MCF 10A (cell line): Measurements from ENCODE around the gene LMAN2L. TPM values are rescaled to one million over a fixed set of nuclear protein-coding genes. Genes with fewer than 3 reads are reported as not detected.

Experiments used
- BruUV-seq: library from RNA; stranded (reverse); fragments of 400-500 nt; replicated peaks from 2 replicates; lab custom pipeline; 2021; lab: Mats Ljungman, UMichigan
- CTCF ChIA-PET: fragments of 300-600 bp; sonication (Branson Sonifier 250); formaldehyde crosslinking; extraction: SDS; loops from one replicate; lab custom pipeline; 2021; ENCODE audit warnings: antibody characterized with exemption, inconsistent platforms; lab: Yijun Ruan, JAX
- POLR2A ChIA-PET: fragments of 300-600, 350-650 bp; sonication (Branson Sonifier 250); formaldehyde crosslinking; extraction: SDS; loops from one replicate; lab custom pipeline; 2020; ENCODE audit warnings: antibody characterized with exemption, inconsistent platforms; lab: Yijun Ruan, JAX
- DNase-seq: peaks from one replicate; pipeline ENCODE4 v3.0.0-alpha.2; 2018; ENCODE audit not compliant: unreplicated experiment
- H3K27ac Mint-ChIP-seq: one replicate; pipeline ENCODE4 v1.8.0; 2022; ENCODE audit warnings: mild to moderate bottlenecking, low read depth, mixed read lengths; ENCODE audit not compliant: unreplicated experiment
- H3K27me3 Mint-ChIP-seq: one replicate; pipeline ENCODE4 v1.8.0; 2022; ENCODE audit warnings: mixed read lengths; ENCODE audit not compliant: insufficient read depth, unreplicated experiment
- H3K36me3 Mint-ChIP-seq: one replicate; pipeline ENCODE4 v1.8.0; 2022; ENCODE audit warnings: mild to moderate bottlenecking, moderate library complexity, mixed read lengths; ENCODE audit not compliant: insufficient read depth, unreplicated experiment
- H3K4me1 Mint-ChIP-seq: one replicate; pipeline ENCODE4 v1.8.0; 2022; ENCODE audit warnings: mixed read lengths; ENCODE audit not compliant: insufficient read depth, unreplicated experiment
- H3K4me3 Mint-ChIP-seq: one replicate; pipeline ENCODE4 v1.8.0; 2022; ENCODE audit warnings: mild to moderate bottlenecking, moderate library complexity, mixed read lengths; ENCODE audit not compliant: unreplicated experiment
- H3K9me3 Mint-ChIP-seq: one replicate; pipeline ENCODE4 v1.8.0; 2022; ENCODE audit warnings: mixed read lengths; ENCODE audit not compliant: unreplicated experiment
- CTCF ChIP-seq: fragments of 200-600 bp; IDR thresholded peaks from one replicate; pipeline ENCODE4 v1.8.0; 2022; ENCODE audit warnings: antibody characterized with exemption, mild to moderate bottlenecking; ENCODE audit not compliant: unreplicated experiment
- intact Hi-C: fragments of 100-400 bp; cut with micrococcal nuclease; formaldehyde crosslinking; loops from 2 replicates; pipeline ENCODE4 v1.14.1; 2022
- total RNA-seq: library from RNA; stranded (reverse); gene quantifications from 2 replicates; pipeline ENCODE4 v1.2.3, GENCODE V29; 2022

Gene LMAN2L
- total RNA-seq, 1 experiment from 2014 or later: 6.5 TPM

DNA sequence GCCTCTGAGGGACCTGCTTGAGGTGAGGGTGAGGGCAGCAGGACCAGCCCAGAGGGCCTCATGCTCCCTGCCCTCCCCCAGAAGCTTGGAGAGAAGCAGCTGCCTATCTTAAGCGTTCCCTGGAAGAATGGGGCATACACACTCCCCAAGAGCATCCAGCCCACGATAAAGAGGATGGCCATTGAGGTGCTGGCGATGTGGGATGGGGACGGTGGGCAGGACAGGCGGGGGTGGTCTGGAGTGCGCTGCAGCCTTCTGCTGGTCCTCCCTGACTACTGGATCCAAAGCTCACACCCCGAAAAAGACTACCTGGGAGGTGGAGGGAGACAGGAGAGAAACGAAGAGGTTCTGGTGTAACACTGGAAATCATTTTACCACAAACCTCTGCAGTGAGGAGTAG is 45.6 kb downstream of the LMAN2L start:
- Mint-ChIP-seq H3K4me1 (peaks cover 5% of the 10 kb centered on the region), H3K27me3 (no peaks in the 10 kb centered on the region), H3K36me3 (no peaks in the 10 kb centered on the region), H3K27ac (no peak overlapping the region), H3K9me3 (no peaks in the 10 kb centered on the region), H3K4me3 (no peak overlapping the region)
- CTCF ChIA-PET: interaction anchor here (0.5 kb wide), 1 partner anchor 266 kb away, joined by 4 read pairs; no protein-coding TSS in a partner anchor
- POLR2A ChIA-PET: interaction anchor here (0.8 kb wide), 1 partner anchor 29 kb away, joined by 3 read pairs; no protein-coding TSS in a partner anchor
- TF ChIP-seq CTCF: no peak
- no peak for DNase-seq
- intact Hi-C loops: no loop called here
- BruUV-seq: no TSS peak

- BruUV-seq: no TSS peak
- no peaks in the 10 kb centered on the region for H3K9me3 Mint-ChIP-seq
- no peak overlapping the region for H3K4me3 Mint-ChIP-seq
- H3K4me1 Mint-ChIP-seq: peaks cover 2% of the 10 kb centered on the region
- intact Hi-C loops: no loop called here
- ChIA-PET CTCF (interaction anchor here (0.8 kb wide), 1 partner anchor 107 kb away, joined by 3 read pairs; no protein-coding TSS in a partner anchor), POLR2A (interaction anchor here (0.8 kb wide), 1 partner anchor 28 kb away, joined by 3 read pairs; no protein-coding TSS in a partner anchor)
- no peak for TF ChIP-seq CTCF
- H3K27ac Mint-ChIP-seq: no peak overlapping the region
- no peak for DNase-seq
- H3K36me3 Mint-ChIP-seq: no peaks in the 10 kb centered on the region
- no peaks in the 10 kb centered on the region for H3K27me3 Mint-ChIP-seq
Measured at GRCh38 chr2:96693286-96694200, 46.3 kb downstream of the LMAN2L start.

- Mint-ChIP-seq H3K9me3 (no peaks in the 10 kb centered on the region), H3K4me3 (no peak overlapping the region), H3K27ac (no peak overlapping the region), H3K36me3 (no peaks in the 10 kb centered on the region), H3K27me3 (no peaks in the 10 kb centered on the region), H3K4me1 (no peaks in the 10 kb centered on the region)
- TF ChIP-seq CTCF: no peak
- no TSS peak for BruUV-seq
- intact Hi-C loops: no loop called here
- POLR2A ChIA-PET: interaction anchor here (0.7 kb wide), 1 partner anchor 301 kb away, joined by 3 read pairs; no protein-coding TSS in a partner anchor
- CTCF ChIA-PET: interaction anchor here (0.8 kb wide), 1 partner anchor 108 kb away, joined by 3 read pairs; no protein-coding TSS in a partner anchor
- DNase-seq: no peak
Measured at GRCh38 chr2:96692094-96692971, 47.5 kb downstream of the LMAN2L start.
